Amniotic epithelial cell (primary cell): ENCODE results near the gene PLD6.

Experiments
- DNase-seq: peaks from one replicate; pipeline ENCODE4 v3.0.0-alpha.2; 2010; ENCODE audit warnings: low read depth

The PLD6 gene

DNA sequence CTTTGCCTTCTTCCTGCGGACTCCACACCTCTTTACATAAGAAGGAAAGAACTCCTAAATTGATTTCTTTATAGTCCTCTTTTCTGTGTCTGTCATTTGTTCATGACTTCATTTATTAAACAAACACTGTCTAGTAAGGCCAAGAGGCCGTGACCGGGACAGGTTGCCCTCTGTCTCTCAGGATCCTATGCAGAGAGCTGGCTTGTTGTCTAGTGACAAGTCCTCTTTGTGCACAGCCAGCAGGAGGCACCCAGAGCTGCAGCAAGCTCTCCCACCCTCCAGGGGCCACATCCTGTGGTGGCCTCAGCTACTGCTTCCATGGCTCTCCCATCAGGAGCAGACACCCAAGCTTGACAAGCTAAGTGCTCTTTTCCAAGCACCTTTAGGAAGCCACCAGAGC is 50.6 kb downstream of the PLD6 start:
- DNase-seq = no peak

DNA sequence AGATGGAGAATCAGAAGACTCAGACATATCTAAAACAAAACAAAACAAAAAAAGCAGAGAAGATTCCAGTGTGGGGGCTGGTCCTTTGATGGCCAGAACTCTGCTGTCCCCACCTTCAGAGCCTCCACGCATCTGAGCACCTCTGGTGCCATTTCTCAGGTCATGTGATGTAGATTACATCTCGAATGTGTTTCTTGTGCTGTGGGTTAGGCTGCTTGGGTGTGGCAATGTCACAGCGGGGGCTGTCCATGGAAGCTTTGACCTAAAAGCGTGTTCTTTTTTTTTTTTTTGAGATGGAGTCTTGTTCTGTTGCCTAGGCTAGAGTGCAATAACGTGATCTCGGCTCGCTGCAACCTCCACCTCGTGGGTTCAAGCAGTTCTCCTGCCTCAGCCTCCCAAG is 51.2 kb downstream of the PLD6 start:
- no peak for DNase-seq

DNA sequence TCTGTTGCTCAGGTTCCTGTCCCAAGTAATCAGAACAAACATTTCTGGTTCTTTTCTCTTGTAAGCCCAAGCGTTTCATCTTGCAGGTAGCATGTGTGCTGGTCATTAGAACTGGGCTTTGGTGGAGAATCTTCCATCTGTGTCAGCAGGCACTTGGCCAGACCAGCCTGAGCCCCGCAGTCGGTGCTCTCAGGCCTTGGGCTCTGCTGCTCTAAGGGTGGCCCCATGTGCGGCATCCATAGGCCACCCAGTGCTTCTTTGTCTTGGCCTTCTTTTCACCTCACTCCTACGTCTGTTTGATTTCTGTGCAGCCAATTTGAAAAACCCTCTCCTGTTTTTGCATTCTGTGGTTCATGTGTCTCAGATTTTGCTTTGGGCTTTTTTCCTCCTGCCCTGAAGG is 51.6 kb downstream of the PLD6 start:
- DNase-seq = no peak

DNA sequence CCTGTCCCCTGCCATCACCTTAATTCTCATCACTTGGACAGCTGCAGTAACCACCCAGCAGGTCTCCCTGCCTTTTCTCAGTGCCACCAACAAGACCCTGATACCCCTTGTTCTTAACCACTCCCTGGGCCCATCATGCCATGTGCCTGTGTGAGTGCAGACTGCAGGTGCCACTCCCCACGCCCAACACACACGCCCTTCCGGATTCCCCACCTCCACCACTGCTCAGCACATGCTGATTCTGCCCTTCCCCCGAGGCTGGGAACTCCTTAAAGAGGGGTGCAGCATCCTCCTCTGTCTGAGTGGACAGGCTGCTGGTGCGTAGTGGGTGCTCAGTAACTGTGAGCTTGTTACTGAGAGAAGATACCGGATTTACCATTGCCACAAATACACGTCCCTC is 52.4 kb downstream of the PLD6 start:
- DNase-seq = no peak

DNA sequence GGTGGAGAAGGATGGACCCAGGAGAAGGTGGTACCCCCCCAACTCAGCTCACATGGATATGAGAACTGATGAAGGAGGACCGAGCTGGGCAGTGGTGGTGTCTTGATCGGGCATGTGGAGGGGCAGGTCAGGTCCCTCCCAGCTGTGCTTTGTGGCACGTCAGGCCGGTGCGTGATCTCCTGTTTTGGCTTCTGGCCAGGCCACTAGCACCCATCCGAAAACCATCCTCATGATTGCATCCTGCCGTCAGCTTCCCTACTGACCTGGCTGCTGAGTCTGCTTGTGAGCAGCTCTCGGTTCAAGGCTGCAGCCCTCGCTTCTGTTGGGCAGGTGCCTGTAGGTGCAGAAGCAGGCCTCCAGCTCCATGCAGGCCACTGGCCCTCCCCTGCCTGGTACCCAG is 53.1 kb downstream of the PLD6 start:
- no peak for DNase-seq

DNA sequence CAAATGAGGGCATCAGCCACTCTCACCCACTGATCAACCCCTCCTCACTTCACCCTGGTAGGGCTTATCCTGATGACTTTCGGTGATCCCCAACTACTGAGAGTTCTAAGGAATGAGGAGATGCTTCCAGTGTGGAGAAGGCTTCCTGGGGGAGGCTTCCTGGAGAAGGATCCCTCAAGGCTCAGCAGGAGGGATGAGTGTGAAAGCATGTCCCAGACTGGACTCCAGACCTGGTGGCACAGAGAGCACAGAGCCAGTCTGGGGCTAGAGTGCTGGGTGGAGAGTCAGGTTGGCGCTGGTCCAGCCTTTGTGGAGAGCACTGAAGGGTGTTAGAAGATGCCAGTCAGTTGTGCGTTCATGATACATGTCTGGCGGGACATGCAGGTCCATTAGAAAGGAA is 53.7 kb downstream of the PLD6 start:
- DNase-seq = peak; percentile 8

DNA sequence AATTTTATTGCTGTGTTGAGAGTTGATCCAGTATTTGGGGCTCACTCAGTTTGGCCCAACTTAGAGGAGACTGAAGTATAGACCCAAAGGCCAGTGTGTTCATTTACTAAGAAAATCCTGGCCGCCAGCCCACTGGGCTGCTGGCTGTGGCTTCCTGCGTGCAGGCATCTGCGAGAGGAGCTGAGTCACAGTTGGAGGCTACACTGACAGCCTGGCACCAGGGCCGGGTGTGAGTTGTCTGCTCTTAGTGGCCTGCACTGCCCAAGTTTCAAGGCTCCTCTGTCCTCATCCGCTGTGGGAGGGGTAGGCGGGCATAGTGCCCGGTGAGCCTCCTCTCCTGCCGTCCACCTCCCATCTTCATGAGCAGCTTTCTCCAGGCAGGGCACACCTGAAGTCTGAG is 54.2 kb downstream of the PLD6 start:
- peak; percentile 89 for DNase-seq

DNA sequence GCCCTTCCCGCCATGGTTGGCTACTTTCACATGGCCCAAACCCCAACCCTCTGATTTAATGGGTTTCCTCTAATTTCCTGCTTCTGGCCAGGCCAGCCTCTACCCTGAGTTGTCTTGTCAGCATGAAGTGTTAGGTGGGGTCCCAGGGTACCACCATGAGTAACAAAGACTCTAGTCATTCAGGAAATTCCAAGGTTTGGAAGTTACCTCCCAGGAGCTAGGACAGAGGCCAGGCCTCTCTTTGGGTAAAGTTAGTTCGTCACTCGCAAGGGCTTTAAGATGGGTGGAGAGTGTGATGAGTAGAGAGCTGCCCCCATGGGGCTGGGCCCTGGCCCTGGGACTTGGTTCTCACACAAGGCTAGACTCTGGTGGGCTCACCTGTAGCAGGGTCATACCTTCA is 54.6 kb downstream of the PLD6 start:
- peak; percentile 10 for DNase-seq

DNA sequence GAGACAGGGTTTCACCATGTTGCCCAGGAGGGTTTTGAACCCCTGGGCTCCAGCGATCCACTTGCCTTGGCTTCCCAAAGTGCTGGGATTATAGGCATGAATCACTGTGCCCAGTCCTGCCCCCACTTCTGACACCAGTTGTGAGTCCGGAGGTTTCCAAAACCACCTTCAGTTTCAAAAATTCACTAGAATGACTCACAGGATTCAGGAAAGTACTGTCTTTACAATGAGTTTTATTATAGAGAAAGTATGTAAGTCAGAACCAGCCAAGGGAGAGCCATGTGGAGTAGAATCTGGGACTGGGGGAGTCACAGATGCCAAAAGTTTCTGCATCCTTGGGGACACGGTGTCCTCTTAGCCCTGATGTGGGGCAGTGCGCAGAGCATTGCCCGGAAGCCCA is 55.1 kb downstream of the PLD6 start:
- peak; percentile 86 for DNase-seq
